Measurements from ENCODE around the gene KCNK1. TPM values are rescaled to one million over a fixed set of nuclear protein-coding genes. Genes with fewer than 3 reads are reported as not detected.

KCNK1 gene
- total RNA-seq, 1 experiment from 2014 or later: 13.3 TPM

DNA sequence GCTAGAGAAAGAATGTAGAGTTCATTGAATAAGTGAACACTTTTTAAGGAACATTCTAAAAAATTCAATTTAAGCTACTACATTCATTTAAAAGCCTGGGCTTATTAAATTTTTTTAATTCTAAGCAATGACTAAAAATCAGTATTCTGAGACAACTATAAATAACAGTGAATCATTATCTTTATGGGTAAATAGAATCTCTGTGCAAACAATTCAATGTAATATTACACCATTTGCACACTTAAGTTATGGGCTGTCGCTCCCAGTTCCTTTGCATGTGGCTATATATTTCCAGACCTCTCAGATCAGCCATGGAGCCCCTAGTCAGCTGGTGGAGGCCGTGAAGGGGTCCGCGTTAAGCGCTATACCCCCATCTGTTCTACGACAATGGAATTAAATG, 65.1 kb downstream of the KCNK1 start:
- H3K27ac Mint-ChIP-seq: peak overlapping the region; percentile 46
- H3K36me3 Mint-ChIP-seq: peaks cover 31% of the 10 kb centered on the region
- no peaks in the 10 kb centered on the region for H3K27me3 Mint-ChIP-seq (ENCODE audit: low read depth)
- peaks cover 43% of the 10 kb centered on the region for H3K9me3 Mint-ChIP-seq
- TF ChIP-seq JUN (CRISPR knock-in tag; IDR thresholded peaks at IDR 0.05) (no peak), ZNF263 (CRISPR knock-in tag; IDR thresholded peaks at IDR 0.05; ENCODE audit: low read depth) (no peak), MXD4 (CRISPR knock-in tag; IDR thresholded peaks at IDR 0.05; ENCODE audit: borderline replicate concordance) (no peak), ETV6 (CRISPR knock-in tag; IDR thresholded peaks at IDR 0.05) (no peak), ZNF671 (CRISPR knock-in tag; IDR thresholded peaks at IDR 0.05) (no peak), IRF2 (CRISPR knock-in tag; IDR thresholded peaks at IDR 0.05; ENCODE audit: borderline replicate concordance, low read depth) (no peak), JAZF1 (CRISPR knock-in tag; IDR thresholded peaks at IDR 0.05) (no peak), NFE2L1 (CRISPR knock-in tag; IDR thresholded peaks at IDR 0.05) (no peak), HMGA2 (CRISPR knock-in tag; IDR thresholded peaks at IDR 0.05) (no peak), ZNF423 (CRISPR knock-in tag; IDR thresholded peaks at IDR 0.05) (no peak), ZNF416 (CRISPR knock-in tag; IDR thresholded peaks at IDR 0.05) (no peak), ZNF219 (CRISPR knock-in tag; IDR thresholded peaks at IDR 0.05; ENCODE audit: borderline replicate concordance) (no peak)
- TF ChIP-seq, protein P1, sequence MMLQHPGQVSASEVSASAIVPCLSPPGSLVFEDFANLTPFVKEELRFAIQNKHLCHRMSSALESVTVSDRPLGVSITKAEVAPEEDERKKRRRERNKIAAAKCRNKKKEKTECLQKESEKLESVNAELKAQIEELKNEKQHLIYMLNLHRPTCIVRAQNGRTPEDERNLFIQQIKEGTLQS (CRISPR knock-in tag; conservative IDR thresholded peaks at IDR 0.05): no peak
- TF ChIP-seq, protein P2, sequence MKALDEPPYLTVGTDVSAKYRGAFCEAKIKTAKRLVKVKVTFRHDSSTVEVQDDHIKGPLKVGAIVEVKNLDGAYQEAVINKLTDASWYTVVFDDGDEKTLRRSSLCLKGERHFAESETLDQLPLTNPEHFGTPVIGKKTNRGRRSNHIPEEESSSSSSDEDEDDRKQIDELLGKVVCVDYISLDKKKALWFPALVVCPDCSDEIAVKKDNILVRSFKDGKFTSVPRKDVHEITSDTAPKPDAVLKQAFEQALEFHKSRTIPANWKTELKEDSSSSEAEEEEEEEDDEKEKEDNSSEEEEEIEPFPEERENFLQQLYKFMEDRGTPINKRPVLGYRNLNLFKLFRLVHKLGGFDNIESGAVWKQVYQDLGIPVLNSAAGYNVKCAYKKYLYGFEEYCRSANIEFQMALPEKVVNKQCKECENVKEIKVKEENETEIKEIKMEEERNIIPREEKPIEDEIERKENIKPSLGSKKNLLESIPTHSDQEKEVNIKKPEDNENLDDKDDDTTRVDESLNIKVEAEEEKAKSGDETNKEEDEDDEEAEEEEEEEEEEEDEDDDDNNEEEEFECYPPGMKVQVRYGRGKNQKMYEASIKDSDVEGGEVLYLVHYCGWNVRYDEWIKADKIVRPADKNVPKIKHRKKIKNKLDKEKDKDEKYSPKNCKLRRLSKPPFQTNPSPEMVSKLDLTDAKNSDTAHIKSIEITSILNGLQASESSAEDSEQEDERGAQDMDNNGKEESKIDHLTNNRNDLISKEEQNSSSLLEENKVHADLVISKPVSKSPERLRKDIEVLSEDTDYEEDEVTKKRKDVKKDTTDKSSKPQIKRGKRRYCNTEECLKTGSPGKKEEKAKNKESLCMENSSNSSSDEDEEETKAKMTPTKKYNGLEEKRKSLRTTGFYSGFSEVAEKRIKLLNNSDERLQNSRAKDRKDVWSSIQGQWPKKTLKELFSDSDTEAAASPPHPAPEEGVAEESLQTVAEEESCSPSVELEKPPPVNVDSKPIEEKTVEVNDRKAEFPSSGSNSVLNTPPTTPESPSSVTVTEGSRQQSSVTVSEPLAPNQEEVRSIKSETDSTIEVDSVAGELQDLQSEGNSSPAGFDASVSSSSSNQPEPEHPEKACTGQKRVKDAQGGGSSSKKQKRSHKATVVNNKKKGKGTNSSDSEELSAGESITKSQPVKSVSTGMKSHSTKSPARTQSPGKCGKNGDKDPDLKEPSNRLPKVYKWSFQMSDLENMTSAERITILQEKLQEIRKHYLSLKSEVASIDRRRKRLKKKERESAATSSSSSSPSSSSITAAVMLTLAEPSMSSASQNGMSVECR (CRISPR knock-in tag; IDR thresholded peaks at IDR 0.05; ENCODE audit: borderline replicate concordance): no peak
- TF ChIP-seq, protein P3, sequence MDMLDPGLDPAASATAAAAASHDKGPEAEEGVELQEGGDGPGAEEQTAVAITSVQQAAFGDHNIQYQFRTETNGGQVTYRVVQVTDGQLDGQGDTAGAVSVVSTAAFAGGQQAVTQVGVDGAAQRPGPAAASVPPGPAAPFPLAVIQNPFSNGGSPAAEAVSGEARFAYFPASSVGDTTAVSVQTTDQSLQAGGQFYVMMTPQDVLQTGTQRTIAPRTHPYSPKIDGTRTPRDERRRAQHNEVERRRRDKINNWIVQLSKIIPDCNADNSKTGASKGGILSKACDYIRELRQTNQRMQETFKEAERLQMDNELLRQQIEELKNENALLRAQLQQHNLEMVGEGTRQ (CRISPR knock-in tag; IDR thresholded peaks at IDR 0.05): no peak
- TF ChIP-seq, protein P4, sequence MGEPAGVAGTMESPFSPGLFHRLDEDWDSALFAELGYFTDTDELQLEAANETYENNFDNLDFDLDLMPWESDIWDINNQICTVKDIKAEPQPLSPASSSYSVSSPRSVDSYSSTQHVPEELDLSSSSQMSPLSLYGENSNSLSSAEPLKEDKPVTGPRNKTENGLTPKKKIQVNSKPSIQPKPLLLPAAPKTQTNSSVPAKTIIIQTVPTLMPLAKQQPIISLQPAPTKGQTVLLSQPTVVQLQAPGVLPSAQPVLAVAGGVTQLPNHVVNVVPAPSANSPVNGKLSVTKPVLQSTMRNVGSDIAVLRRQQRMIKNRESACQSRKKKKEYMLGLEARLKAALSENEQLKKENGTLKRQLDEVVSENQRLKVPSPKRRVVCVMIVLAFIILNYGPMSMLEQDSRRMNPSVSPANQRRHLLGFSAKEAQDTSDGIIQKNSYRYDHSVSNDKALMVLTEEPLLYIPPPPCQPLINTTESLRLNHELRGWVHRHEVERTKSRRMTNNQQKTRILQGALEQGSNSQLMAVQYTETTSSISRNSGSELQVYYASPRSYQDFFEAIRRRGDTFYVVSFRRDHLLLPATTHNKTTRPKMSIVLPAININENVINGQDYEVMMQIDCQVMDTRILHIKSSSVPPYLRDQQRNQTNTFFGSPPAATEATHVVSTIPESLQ (CRISPR knock-in tag; IDR thresholded peaks at IDR 0.05): no peak
- TF ChIP-seq, protein P5, sequence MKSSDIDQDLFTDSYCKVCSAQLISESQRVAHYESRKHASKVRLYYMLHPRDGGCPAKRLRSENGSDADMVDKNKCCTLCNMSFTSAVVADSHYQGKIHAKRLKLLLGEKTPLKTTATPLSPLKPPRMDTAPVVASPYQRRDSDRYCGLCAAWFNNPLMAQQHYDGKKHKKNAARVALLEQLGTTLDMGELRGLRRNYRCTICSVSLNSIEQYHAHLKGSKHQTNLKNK (CRISPR knock-in tag; IDR thresholded peaks at IDR 0.05): no peak
- no peak for DNase-seq (ENCODE audit: low spot score)
- ChIA-PET CTCF (no interaction called here), POLR2A (no interaction called here)
- no peak for ATAC-seq
- no peak overlapping the region for H3K4me3 Mint-ChIP-seq
- peaks cover 47% of the 10 kb centered on the region for H3K4me1 Mint-ChIP-seq

DNA sequence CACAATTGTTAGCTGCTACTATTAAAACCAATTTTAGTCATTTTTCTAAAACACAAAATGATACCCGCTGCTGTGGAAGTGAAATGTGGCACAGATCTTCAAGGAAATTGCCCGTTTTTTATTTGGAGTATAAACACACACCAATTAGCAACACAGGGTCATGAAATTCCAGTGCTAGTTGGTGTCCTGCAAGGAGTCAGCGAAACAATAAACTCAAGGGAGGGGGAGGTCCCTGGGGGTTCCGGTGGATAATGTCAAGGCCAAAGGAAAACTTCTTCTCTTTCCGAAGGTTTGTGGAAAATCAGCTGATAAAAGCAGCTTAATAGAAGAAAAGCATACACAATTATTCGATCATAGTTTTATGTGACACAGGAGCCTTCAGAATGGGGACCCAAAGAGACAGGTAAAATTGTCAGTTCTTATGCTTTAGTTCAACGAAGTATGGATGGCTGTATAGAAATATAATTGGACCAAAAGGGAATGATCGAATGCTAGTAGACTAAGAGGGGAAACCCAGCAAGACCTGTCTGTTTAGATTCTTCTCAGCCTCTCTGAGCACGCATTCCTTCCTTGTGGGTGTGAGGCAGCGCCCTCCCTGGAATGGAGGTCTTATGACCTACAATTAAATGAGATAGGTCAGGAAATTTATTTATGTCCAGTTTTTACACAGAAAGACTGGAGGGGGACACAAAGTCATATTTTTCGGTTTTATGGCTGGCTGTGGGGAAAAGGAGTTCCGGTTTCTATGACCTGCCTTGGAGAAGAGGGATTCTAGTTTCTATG, 65.9 kb downstream of the KCNK1 start:
- peak; percentile 55 for ATAC-seq
- peaks cover 40% of the 10 kb centered on the region for H3K9me3 Mint-ChIP-seq
- no peak overlapping the region; the same call in 1 of the 2 replicates for H3K4me3 Mint-ChIP-seq
- H3K27ac Mint-ChIP-seq: peak overlapping the region; percentile 46
- POLR2A ChIA-PET: no interaction called here
- H3K36me3 Mint-ChIP-seq: peaks cover 24% of the 10 kb centered on the region
- peaks cover 55% of the 10 kb centered on the region for H3K4me1 Mint-ChIP-seq
- DNase-seq (ENCODE audit: low spot score): no peak
- no peaks in the 10 kb centered on the region for H3K27me3 Mint-ChIP-seq (ENCODE audit: low read depth)
- CTCF ChIA-PET: no interaction called here
- TF ChIP-seq, protein P6, sequence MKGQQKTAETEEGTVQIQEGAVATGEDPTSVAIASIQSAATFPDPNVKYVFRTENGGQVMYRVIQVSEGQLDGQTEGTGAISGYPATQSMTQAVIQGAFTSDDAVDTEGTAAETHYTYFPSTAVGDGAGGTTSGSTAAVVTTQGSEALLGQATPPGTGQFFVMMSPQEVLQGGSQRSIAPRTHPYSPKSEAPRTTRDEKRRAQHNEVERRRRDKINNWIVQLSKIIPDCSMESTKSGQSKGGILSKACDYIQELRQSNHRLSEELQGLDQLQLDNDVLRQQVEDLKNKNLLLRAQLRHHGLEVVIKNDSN (CRISPR knock-in tag; IDR thresholded peaks at IDR 0.05): no peak
- no peak for TF ChIP-seq TCF7 (CRISPR knock-in tag; IDR thresholded peaks at IDR 0.05; ENCODE audit: low read depth)
- no peak for TF ChIP-seq ZNF416 (CRISPR knock-in tag; IDR thresholded peaks at IDR 0.05)
- TF ChIP-seq, protein P7, sequence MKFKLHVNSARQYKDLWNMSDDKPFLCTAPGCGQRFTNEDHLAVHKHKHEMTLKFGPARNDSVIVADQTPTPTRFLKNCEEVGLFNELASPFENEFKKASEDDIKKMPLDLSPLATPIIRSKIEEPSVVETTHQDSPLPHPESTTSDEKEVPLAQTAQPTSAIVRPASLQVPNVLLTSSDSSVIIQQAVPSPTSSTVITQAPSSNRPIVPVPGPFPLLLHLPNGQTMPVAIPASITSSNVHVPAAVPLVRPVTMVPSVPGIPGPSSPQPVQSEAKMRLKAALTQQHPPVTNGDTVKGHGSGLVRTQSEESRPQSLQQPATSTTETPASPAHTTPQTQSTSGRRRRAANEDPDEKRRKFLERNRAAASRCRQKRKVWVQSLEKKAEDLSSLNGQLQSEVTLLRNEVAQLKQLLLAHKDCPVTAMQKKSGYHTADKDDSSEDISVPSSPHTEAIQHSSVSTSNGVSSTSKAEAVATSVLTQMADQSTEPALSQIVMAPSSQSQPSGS (CRISPR knock-in tag; IDR thresholded peaks at IDR 0.05; ENCODE audit: borderline replicate concordance, low read depth): no peak
- TF ChIP-seq TP53 (CRISPR knock-in tag; IDR thresholded peaks at IDR 0.05): no peak
- TF ChIP-seq TEAD1 (CRISPR knock-in tag; IDR thresholded peaks at IDR 0.05): no peak
